WTC11 (cell line): ENCODE results near the gene AMBRA1. TPM values are rescaled to one million over a fixed set of nuclear protein-coding genes. Genes with fewer than 3 reads are reported as not detected.

Source experiments
- ATAC-seq: fragments of 200-7000 bp; cut with Tn5 transposase; 2 replicates; pipeline ENCODE4 v1.10.0; 2021; ENCODE audit warnings: mild to moderate bottlenecking, moderate library complexity
- CTCF ChIA-PET: fragments of 300-600 bp; sonication (Branson Sonifier 250); formaldehyde crosslinking; loops from one replicate; lab custom pipeline; 2021; ENCODE audit warnings: antibody characterized with exemption; lab: Charles Lee
- POLR2A ChIA-PET: fragments of 350-600 bp; sonication (Branson Sonifier 250); formaldehyde crosslinking; loops from one replicate; lab custom pipeline; 2021; ENCODE audit warnings: antibody characterized with exemption; lab: Charles Lee
- DNase-seq: peaks from one replicate; pipeline ENCODE4 v3.0.0; 2021; ENCODE audit warnings: low spot score
- H3K27ac Mint-ChIP-seq: 2 replicates; pipeline ENCODE4 v1.8.0; 2021; ENCODE audit warnings: mixed read lengths
- H3K27me3 Mint-ChIP-seq: 2 replicates; pipeline ENCODE4 v1.8.0; 2021; ENCODE audit warnings: low read depth, mild to moderate bottlenecking, moderate library complexity, mixed read lengths
- H3K36me3 Mint-ChIP-seq: 2 replicates; pipeline ENCODE4 v1.8.0; 2021; ENCODE audit warnings: mixed read lengths
- H3K4me1 Mint-ChIP-seq: 2 replicates; pipeline ENCODE4 v1.8.0; 2022; ENCODE audit warnings: mixed read lengths
- H3K4me3 Mint-ChIP-seq: 2 replicates; pipeline ENCODE4 v1.8.0; 2021; ENCODE audit warnings: mild to moderate bottlenecking, moderate library complexity, mixed read lengths
- H3K9me3 Mint-ChIP-seq: 2 replicates; pipeline ENCODE4 v1.8.0; 2021; ENCODE audit warnings: mixed read lengths
- ELF4 ChIP-seq: sonication (generic); formaldehyde crosslinking; IDR thresholded peaks from 2 replicates; pipeline ENCODE4 v1.8.1; 2022; ENCODE audit warnings: low read depth, mild to moderate bottlenecking, moderate library complexity, missing genetic modification reagents
- ESRRA ChIP-seq: sonication (generic); formaldehyde crosslinking; IDR thresholded peaks from 2 replicates; pipeline ENCODE4 v1.8.1; 2022; ENCODE audit warnings: mild to moderate bottlenecking, missing genetic modification reagents, borderline replicate concordance
- ETV6 ChIP-seq: sonication (generic); formaldehyde crosslinking; IDR thresholded peaks from 2 replicates; pipeline ENCODE4 v1.8.1; 2022; ENCODE audit warnings: mild to moderate bottlenecking, missing genetic modification reagents
- FOXK1 ChIP-seq: sonication (generic); formaldehyde crosslinking; IDR thresholded peaks from 2 replicates; pipeline ENCODE4 v1.8.0; 2022; ENCODE audit warnings: mild to moderate bottlenecking, moderate library complexity, missing genetic modification reagents
- GRHL2 ChIP-seq: fragments of 250-450 bp; sonication (Bioruptor Pico); IDR thresholded peaks from 2 replicates; pipeline ENCODE4 v1.8.0; 2022; ENCODE audit warnings: mild to moderate bottlenecking, moderate library complexity; ENCODE audit not compliant: insufficient replicate concordance, severe bottlenecking
- JUN ChIP-seq: sonication (generic); formaldehyde crosslinking; IDR thresholded peaks from 2 replicates; pipeline ENCODE4 v1.8.0; 2023; ENCODE audit warnings: mild to moderate bottlenecking, missing genetic modification reagents
- KAT7 ChIP-seq: sonication (generic); formaldehyde crosslinking; IDR thresholded peaks from 2 replicates; pipeline ENCODE4 v1.8.1; 2023; ENCODE audit warnings: missing genetic modification reagents, mild to moderate bottlenecking, borderline replicate concordance
- MXD4 ChIP-seq: fragments of 250-450 bp; sonication (Bioruptor Pico); IDR thresholded peaks from 2 replicates; pipeline ENCODE4 v1.8.0; 2021; ENCODE audit warnings: mild to moderate bottlenecking, moderate library complexity, borderline replicate concordance
- NR3C1 ChIP-seq: sonication (generic); formaldehyde crosslinking; conservative IDR thresholded peaks from 2 replicates; pipeline ENCODE4 v1.8.1; 2023; ENCODE audit warnings: low read depth, mild to moderate bottlenecking, missing genetic modification reagents
- RELA ChIP-seq: sonication (generic); formaldehyde crosslinking; IDR thresholded peaks from 2 replicates; pipeline ENCODE4 v1.8.1; 2022; ENCODE audit warnings: missing genetic modification reagents, mild to moderate bottlenecking, borderline replicate concordance
- SMAD3 ChIP-seq: sonication (generic); formaldehyde crosslinking; IDR thresholded peaks from 2 replicates; pipeline ENCODE4 v1.8.0; 2022; ENCODE audit warnings: missing genetic modification reagents, mild to moderate bottlenecking, borderline replicate concordance
- ZNF138 ChIP-seq: sonication (generic); formaldehyde crosslinking; conservative IDR thresholded peaks from 2 replicates; pipeline ENCODE4 v1.8.1; 2022; ENCODE audit warnings: mild to moderate bottlenecking, moderate library complexity, missing genetic modification reagents
- ZNF423 ChIP-seq: fragments of 250-450 bp; sonication (Bioruptor Pico); IDR thresholded peaks from 2 replicates; pipeline ENCODE4 v2.1.2; 2022; ENCODE audit warnings: mild to moderate bottlenecking, moderate library complexity
- ZNF671 ChIP-seq: fragments of 250-450 bp; sonication (Bioruptor Pico); IDR thresholded peaks from 2 replicates; pipeline ENCODE4 v1.8.0; 2021; ENCODE audit warnings: mild to moderate bottlenecking
- total RNA-seq: library from RNA; stranded (reverse); gene quantifications from 3 replicates; pipeline ENCODE4 v1.2.3, GENCODE V29; 2021
- TF ChIP-seq, protein P1 (sequence below): sonication (generic); formaldehyde crosslinking; conservative IDR thresholded peaks from 2 replicates; pipeline ENCODE4 v1.8.1; 2022; ENCODE audit warnings: mild to moderate bottlenecking, missing genetic modification reagents
- TF ChIP-seq, protein P2 (sequence below): sonication (generic); formaldehyde crosslinking; IDR thresholded peaks from 2 replicates; pipeline ENCODE4 v1.8.0; 2022; ENCODE audit warnings: missing genetic modification reagents
- TF ChIP-seq, protein P3 (sequence below): sonication (generic); formaldehyde crosslinking; IDR thresholded peaks from 2 replicates; pipeline ENCODE4 v1.8.1; 2023; ENCODE audit warnings: mild to moderate bottlenecking, moderate library complexity, missing genetic modification reagents
- TF ChIP-seq, protein P4 (sequence below): sonication (generic); formaldehyde crosslinking; IDR thresholded peaks from 2 replicates; pipeline ENCODE4 v1.8.0; 2023; ENCODE audit warnings: missing genetic modification reagents
- TF ChIP-seq, protein P5 (sequence below): sonication (generic); formaldehyde crosslinking; IDR thresholded peaks from 2 replicates; pipeline ENCODE4 v1.8.1; 2023; ENCODE audit warnings: mild to moderate bottlenecking, missing genetic modification reagents
- TF ChIP-seq, protein P6 (sequence below): sonication (generic); formaldehyde crosslinking; IDR thresholded peaks from 2 replicates; pipeline ENCODE4 v1.8.0; 2022; ENCODE audit warnings: mild to moderate bottlenecking, missing genetic modification reagents

The AMBRA1 gene
- total RNA-seq, 1 experiment from 2014 or later: 35.0 TPM

DNA sequence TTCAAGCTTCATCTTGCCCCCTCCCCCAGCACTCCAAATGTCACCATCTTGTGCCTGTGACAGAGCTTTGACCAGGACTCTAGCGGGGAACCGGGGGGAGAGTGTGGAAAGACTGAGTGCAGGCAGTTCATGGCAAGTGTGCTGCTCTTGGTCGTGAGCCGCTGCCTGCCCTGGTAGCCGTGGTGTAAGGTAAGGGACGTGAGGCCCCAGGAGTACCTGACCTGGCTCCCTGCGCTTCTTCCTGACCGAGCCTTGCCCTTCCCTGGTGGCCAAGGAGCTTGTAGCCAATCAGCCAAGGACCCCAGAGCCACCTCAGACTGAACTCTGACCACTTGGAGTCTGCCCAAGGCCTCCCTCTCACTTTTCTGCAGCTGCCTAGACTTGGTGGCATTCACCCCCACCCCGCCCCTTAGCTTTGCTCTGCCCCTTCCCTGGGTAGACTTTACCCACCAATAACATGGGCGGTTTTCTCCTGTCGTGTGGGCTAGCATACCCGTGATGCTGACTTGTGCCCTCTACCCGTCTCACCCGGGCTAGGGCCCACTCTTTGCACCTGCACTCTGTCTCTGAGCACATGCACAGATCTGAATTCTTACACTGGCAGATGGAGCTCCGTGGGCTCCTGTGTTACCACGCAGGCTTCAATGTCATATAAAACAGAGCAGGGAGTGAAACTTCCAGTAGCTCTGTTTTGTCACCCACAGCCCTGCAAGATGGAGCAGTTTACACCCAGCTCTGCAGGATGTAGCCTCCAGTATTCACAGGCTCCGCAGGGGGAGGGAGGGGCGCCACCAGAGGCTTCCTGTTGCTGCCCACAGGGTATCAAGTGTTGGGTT lies 245.0 kb downstream of the AMBRA1 start:
- H3K36me3 Mint-ChIP-seq: no peaks in the 10 kb centered on the region
- CTCF ChIA-PET: interaction anchor here (0.7 to 8.8 kb wide), 12 partner anchors 9 to 110 kb away, joined by 3 to 231 read pairs (median 8); partner anchors contain the start of genes CHRM4 and MDK
- H3K27me3 Mint-ChIP-seq: peaks cover 11% of the 10 kb centered on the region
- no peak for ATAC-seq
- TF ChIP-seq KAT7 (CRISPR knock-in tag): no peak
- no peak for TF ChIP-seq ETV6 (CRISPR knock-in tag)
- TF ChIP-seq, protein P1, sequence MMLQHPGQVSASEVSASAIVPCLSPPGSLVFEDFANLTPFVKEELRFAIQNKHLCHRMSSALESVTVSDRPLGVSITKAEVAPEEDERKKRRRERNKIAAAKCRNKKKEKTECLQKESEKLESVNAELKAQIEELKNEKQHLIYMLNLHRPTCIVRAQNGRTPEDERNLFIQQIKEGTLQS (CRISPR knock-in tag): no peak
- no peak for TF ChIP-seq FOXK1 (CRISPR knock-in tag)
- POLR2A ChIA-PET: interaction anchor here (0.6 to 1.5 kb wide), 2 partner anchors 53 to 268 kb away, joined by 3 to 6 read pairs; no protein-coding TSS in a partner anchor
- no peaks in the 10 kb centered on the region for H3K9me3 Mint-ChIP-seq
- no peak for DNase-seq
- peaks cover 83% of the 10 kb centered on the region for H3K4me1 Mint-ChIP-seq
- H3K27ac Mint-ChIP-seq: peak overlapping the region; percentile 61; the same call in 1 of the 2 replicates
- peak overlapping the region; percentile 77 for H3K4me3 Mint-ChIP-seq

DNA sequence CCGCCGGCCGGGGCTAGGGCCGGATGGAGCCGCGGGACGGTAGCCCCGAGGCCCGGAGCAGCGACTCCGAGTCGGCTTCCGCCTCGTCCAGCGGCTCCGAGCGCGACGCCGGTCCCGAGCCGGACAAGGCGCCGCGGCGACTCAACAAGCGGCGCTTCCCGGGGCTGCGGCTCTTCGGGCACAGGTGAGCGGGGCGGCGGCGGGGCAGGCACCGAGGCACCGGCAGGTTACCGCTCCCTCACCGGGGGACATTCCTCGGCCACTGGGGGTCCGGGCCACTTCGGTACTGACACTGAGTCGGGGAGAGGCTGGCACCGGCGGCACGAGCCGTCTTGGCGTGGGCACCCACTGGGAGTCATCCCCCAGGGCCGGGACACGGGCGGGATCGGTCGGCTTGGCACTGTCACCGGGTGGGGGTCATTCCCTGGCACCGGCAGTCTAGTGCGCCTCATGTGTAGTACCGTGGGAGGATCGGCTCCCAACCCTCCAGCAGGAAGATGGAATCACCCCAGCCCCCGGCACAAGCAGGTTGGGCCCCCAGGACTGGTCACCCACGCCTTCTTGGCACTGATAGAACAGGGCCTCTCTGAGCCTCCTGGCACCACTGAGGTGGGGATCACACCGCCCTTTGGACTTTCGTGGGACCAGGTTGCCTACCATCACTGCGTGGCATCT lies 246.0 kb downstream of the AMBRA1 start:
- Mint-ChIP-seq H3K27ac (no peak overlapping the region), H3K36me3 (no peaks in the 10 kb centered on the region), H3K9me3 (no peaks in the 10 kb centered on the region), H3K27me3 (peaks cover 11% of the 10 kb centered on the region), H3K4me3 (peak overlapping the region; percentile 77), H3K4me1 (peaks cover 83% of the 10 kb centered on the region)
- ATAC-seq: no peak
- no peak for DNase-seq
- TF ChIP-seq ELF4 (CRISPR knock-in tag): no peak
- TF ChIP-seq ZNF423 (CRISPR knock-in tag): no peak
- TF ChIP-seq SMAD3 (CRISPR knock-in tag): no peak
- TF ChIP-seq RELA (CRISPR knock-in tag): peak; percentile 64; the same call in 1 of the 2 replicates
- no peak for TF ChIP-seq GRHL2 (CRISPR knock-in tag)
- TF ChIP-seq ZNF671 (CRISPR knock-in tag): no peak
- TF ChIP-seq JUN (CRISPR knock-in tag): 0 out of 2 replicates have a peak, but pooled peaks have one; percentile 34
- no peak for TF ChIP-seq NR3C1 (CRISPR knock-in tag)
- TF ChIP-seq, protein P2, sequence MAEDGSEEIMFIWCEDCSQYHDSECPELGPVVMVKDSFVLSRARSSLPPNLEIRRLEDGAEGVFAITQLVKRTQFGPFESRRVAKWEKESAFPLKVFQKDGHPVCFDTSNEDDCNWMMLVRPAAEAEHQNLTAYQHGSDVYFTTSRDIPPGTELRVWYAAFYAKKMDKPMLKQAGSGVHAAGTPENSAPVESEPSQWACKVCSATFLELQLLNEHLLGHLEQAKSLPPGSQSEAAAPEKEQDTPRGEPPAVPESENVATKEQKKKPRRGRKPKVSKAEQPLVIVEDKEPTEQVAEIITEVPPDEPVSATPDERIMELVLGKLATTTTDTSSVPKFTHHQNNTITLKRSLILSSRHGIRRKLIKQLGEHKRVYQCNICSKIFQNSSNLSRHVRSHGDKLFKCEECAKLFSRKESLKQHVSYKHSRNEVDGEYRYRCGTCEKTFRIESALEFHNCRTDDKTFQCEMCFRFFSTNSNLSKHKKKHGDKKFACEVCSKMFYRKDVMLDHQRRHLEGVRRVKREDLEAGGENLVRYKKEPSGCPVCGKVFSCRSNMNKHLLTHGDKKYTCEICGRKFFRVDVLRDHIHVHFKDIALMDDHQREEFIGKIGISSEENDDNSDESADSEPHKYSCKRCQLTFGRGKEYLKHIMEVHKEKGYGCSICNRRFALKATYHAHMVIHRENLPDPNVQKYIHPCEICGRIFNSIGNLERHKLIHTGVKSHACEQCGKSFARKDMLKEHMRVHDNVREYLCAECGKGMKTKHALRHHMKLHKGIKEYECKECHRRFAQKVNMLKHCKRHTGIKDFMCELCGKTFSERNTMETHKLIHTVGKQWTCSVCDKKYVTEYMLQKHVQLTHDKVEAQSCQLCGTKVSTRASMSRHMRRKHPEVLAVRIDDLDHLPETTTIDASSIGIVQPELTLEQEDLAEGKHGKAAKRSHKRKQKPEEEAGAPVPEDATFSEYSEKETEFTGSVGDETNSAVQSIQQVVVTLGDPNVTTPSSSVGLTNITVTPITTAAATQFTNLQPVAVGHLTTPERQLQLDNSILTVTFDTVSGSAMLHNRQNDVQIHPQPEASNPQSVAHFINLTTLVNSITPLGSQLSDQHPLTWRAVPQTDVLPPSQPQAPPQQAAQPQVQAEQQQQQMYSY (CRISPR knock-in tag): 0 out of 2 replicates have a peak, but pooled peaks have one; percentile 18
- no peak for TF ChIP-seq MXD4 (CRISPR knock-in tag)
- 0 out of 2 replicates have a peak, but pooled peaks have one; percentile 9 for TF ChIP-seq ESRRA (CRISPR knock-in tag)
- TF ChIP-seq, protein P3, sequence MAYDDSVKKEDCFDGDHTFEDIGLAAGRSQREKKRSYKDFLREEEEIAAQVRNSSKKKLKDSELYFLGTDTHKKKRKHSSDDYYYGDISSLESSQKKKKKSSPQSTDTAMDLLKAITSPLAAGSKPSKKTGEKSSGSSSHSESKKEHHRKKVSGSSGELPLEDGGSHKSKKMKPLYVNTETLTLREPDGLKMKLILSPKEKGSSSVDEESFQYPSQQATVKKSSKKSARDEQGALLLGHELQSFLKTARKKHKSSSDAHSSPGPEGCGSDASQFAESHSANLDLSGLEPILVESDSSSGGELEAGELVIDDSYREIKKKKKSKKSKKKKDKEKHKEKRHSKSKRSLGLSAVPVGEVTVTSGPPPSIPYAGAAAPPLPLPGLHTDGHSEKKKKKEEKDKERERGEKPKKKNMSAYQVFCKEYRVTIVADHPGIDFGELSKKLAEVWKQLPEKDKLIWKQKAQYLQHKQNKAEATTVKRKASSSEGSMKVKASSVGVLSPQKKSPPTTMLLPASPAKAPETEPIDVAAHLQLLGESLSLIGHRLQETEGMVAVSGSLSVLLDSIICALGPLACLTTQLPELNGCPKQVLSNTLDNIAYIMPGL (CRISPR knock-in tag): peak; percentile 50; the same call in 1 of the 2 replicates
- TF ChIP-seq, protein P4, sequence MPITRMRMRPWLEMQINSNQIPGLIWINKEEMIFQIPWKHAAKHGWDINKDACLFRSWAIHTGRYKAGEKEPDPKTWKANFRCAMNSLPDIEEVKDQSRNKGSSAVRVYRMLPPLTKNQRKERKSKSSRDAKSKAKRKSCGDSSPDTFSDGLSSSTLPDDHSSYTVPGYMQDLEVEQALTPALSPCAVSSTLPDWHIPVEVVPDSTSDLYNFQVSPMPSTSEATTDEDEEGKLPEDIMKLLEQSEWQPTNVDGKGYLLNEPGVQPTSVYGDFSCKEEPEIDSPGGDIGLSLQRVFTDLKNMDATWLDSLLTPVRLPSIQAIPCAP (CRISPR knock-in tag): 0 out of 2 replicates have a peak, but pooled peaks have one; percentile 22
- TF ChIP-seq, protein P5, sequence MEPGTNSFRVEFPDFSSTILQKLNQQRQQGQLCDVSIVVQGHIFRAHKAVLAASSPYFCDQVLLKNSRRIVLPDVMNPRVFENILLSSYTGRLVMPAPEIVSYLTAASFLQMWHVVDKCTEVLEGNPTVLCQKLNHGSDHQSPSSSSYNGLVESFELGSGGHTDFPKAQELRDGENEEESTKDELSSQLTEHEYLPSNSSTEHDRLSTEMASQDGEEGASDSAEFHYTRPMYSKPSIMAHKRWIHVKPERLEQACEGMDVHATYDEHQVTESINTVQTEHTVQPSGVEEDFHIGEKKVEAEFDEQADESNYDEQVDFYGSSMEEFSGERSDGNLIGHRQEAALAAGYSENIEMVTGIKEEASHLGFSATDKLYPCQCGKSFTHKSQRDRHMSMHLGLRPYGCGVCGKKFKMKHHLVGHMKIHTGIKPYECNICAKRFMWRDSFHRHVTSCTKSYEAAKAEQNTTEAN (CRISPR knock-in tag): no peak
- TF ChIP-seq ZNF138: no peak
- TF ChIP-seq, protein P6, sequence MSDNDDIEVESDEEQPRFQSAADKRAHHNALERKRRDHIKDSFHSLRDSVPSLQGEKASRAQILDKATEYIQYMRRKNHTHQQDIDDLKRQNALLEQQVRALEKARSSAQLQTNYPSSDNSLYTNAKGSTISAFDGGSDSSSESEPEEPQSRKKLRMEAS (CRISPR knock-in tag): no peak
- ChIA-PET POLR2A (interaction anchor here (1.0 kb wide), 1 partner anchor 52 kb away, joined by 3 read pairs; no protein-coding TSS in a partner anchor), CTCF (interaction anchor here (0.6 to 8.8 kb wide), 15 partner anchors 8 to 246 kb away, joined by 3 to 231 read pairs (median 6); partner anchors contain the start of gene AMBRA1)
